WTC11 (cell line): ENCODE measurements around the gene KLRF2.

Source experiments
- CREB1 ChIP-seq: sonication (generic); formaldehyde crosslinking; IDR thresholded peaks from 2 replicates; pipeline ENCODE4 v1.8.0; 2023; ENCODE audit warnings: mild to moderate bottlenecking, missing genetic modification reagents
- MAX ChIP-seq: sonication (generic); formaldehyde crosslinking; IDR thresholded peaks from 2 replicates; pipeline ENCODE4 v1.8.0; 2022; ENCODE audit warnings: mild to moderate bottlenecking, missing genetic modification reagents
- SMAD3 ChIP-seq: sonication (generic); formaldehyde crosslinking; IDR thresholded peaks from 2 replicates; pipeline ENCODE4 v1.8.0; 2022; ENCODE audit warnings: missing genetic modification reagents, mild to moderate bottlenecking, borderline replicate concordance
- SP1 ChIP-seq: sonication (generic); formaldehyde crosslinking; conservative IDR thresholded peaks from 2 replicates; pipeline ENCODE4 v1.8.1; 2022; ENCODE audit warnings: missing genetic modification reagents
- TEAD4 ChIP-seq: sonication (generic); formaldehyde crosslinking; IDR thresholded peaks from 2 replicates; pipeline ENCODE4 v1.8.0; 2022; ENCODE audit warnings: mild to moderate bottlenecking, missing genetic modification reagents
- TF ChIP-seq, protein P1 (sequence below): fragments of 200-600 bp; IDR thresholded peaks from 2 replicates; pipeline ENCODE4 v1.8.0; 2022; ENCODE audit warnings: antibody characterized with exemption
- TF ChIP-seq, protein P2 (sequence below): sonication (generic); formaldehyde crosslinking; IDR thresholded peaks from 2 replicates; pipeline ENCODE4 v1.8.1; 2023; ENCODE audit warnings: mild to moderate bottlenecking, missing genetic modification reagents, borderline replicate concordance
- TF ChIP-seq, protein P3 (sequence below): sonication (generic); formaldehyde crosslinking; IDR thresholded peaks from 2 replicates; pipeline ENCODE4 v1.8.1; 2023; ENCODE audit warnings: mild to moderate bottlenecking, missing genetic modification reagents

GRCh38 chr12:9872162-9872561 is 9.1 kb upstream of the KLRF2 start:
- TF ChIP-seq, protein P1, sequence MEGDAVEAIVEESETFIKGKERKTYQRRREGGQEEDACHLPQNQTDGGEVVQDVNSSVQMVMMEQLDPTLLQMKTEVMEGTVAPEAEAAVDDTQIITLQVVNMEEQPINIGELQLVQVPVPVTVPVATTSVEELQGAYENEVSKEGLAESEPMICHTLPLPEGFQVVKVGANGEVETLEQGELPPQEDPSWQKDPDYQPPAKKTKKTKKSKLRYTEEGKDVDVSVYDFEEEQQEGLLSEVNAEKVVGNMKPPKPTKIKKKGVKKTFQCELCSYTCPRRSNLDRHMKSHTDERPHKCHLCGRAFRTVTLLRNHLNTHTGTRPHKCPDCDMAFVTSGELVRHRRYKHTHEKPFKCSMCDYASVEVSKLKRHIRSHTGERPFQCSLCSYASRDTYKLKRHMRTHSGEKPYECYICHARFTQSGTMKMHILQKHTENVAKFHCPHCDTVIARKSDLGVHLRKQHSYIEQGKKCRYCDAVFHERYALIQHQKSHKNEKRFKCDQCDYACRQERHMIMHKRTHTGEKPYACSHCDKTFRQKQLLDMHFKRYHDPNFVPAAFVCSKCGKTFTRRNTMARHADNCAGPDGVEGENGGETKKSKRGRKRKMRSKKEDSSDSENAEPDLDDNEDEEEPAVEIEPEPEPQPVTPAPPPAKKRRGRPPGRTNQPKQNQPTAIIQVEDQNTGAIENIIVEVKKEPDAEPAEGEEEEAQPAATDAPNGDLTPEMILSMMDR: no peak
- TF ChIP-seq MAX (CRISPR knock-in tag) (no peak), TEAD4 (CRISPR knock-in tag) (no peak), CREB1 (CRISPR knock-in tag) (no peak), SP1 (CRISPR knock-in tag) (no peak), SMAD3 (no peak)
- TF ChIP-seq, protein P2, sequence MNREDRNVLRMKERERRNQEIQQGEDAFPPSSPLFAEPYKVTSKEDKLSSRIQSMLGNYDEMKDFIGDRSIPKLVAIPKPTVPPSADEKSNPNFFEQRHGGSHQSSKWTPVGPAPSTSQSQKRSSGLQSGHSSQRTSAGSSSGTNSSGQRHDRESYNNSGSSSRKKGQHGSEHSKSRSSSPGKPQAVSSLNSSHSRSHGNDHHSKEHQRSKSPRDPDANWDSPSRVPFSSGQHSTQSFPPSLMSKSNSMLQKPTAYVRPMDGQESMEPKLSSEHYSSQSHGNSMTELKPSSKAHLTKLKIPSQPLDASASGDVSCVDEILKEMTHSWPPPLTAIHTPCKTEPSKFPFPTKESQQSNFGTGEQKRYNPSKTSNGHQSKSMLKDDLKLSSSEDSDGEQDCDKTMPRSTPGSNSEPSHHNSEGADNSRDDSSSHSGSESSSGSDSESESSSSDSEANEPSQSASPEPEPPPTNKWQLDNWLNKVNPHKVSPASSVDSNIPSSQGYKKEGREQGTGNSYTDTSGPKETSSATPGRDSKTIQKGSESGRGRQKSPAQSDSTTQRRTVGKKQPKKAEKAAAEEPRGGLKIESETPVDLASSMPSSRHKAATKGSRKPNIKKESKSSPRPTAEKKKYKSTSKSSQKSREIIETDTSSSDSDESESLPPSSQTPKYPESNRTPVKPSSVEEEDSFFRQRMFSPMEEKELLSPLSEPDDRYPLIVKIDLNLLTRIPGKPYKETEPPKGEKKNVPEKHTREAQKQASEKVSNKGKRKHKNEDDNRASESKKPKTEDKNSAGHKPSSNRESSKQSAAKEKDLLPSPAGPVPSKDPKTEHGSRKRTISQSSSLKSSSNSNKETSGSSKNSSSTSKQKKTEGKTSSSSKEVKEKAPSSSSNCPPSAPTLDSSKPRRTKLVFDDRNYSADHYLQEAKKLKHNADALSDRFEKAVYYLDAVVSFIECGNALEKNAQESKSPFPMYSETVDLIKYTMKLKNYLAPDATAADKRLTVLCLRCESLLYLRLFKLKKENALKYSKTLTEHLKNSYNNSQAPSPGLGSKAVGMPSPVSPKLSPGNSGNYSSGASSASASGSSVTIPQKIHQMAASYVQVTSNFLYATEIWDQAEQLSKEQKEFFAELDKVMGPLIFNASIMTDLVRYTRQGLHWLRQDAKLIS (CRISPR knock-in tag): no peak
- TF ChIP-seq, protein P3, sequence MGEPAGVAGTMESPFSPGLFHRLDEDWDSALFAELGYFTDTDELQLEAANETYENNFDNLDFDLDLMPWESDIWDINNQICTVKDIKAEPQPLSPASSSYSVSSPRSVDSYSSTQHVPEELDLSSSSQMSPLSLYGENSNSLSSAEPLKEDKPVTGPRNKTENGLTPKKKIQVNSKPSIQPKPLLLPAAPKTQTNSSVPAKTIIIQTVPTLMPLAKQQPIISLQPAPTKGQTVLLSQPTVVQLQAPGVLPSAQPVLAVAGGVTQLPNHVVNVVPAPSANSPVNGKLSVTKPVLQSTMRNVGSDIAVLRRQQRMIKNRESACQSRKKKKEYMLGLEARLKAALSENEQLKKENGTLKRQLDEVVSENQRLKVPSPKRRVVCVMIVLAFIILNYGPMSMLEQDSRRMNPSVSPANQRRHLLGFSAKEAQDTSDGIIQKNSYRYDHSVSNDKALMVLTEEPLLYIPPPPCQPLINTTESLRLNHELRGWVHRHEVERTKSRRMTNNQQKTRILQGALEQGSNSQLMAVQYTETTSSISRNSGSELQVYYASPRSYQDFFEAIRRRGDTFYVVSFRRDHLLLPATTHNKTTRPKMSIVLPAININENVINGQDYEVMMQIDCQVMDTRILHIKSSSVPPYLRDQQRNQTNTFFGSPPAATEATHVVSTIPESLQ (CRISPR knock-in tag): no peak
